ENCODE results near the gene STOX1.
"Not testable (repeated sequence)": the region's sequence is repeated elsewhere in the genome, so short reads cannot be mapped to it uniquely, and the experiment has no call there.

Gene STOX1

GRCh38 chr10:68899186-68899745 lies 71.9 kb downstream of the STOX1 start:
- DNase-seq: no peak

DNA sequence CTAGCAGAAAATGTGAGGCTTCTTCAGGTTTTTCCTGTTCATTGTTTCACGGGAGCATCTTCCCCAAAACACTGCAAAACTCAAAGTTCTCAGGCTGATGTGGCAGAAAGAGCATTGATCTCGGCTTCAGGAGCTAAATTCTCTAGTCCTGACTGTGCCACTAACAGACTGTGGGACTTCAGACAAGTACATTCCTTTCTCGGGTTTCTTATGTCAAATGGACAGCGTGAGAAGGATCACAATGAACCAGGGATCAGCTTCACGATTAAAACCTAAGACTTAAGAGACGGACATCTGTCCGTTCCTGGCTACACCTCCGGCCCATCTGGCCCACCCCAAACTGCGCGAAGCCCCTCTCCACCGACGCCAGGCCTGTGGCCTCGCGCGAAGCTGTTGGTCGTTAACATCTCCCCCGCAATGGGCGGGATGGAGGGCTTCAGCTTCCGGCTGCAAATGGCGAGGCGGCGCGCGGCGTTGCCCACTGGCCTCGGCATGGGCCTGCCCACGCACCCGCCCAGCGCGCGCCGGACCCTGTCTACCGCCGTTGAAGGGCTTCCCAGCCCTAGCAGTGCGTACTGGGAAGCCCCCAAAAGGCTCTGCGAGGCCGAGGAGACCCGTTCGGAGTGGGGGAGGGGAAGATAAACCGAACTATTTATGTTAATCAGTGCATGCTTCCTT lies 73.2 kb downstream of the STOX1 start:
- no peak for DNase-seq

DNA sequence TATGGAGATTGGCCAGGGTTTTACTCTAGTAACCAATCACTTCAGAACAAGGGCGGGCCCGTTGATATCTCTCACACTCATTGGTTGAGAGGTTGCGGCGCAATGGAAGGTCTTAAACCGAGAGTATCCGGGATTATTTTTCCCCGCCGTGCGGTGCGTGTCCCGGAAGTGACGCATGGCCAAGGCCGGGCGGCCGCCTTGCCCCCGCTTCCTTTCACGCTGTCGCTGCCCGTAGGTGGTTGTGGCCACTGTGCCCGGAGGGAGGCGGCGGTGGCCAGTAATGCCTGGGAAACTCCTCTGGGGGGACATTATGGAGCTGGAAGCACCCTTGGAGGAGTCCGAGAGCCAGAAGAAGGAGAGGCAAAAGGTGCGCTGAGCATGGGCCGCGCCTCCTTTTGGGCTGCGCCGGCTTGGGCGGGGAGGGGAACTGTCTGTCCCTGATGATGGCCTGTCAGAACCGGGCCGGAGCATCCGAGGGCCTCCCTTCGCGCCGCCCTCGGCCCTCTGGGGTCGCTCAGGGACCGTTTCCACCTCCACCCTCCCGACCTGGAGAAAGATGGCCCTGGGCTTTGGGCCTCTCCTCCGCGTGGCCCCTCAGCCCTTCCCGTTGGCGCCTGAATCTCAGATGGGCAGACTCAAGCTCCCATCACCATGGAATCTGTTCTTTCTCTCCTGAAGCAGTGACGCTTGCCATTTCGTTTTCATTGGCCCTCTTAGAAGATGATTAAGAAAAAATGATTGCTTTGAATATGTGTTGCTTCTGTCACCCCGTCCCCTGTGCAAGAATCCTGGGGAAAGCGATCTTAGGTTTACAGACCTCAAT lies 74.0 kb downstream of the STOX1 start, which contains the start of gene DDX50:
Gene DDX50, plus strand, starts transcription at position 211 of the 823 bp plus-strand sequence. Its CDS starts 70 bp downstream, at position 281.
- DNase-seq: peak; percentile 93

DNA sequence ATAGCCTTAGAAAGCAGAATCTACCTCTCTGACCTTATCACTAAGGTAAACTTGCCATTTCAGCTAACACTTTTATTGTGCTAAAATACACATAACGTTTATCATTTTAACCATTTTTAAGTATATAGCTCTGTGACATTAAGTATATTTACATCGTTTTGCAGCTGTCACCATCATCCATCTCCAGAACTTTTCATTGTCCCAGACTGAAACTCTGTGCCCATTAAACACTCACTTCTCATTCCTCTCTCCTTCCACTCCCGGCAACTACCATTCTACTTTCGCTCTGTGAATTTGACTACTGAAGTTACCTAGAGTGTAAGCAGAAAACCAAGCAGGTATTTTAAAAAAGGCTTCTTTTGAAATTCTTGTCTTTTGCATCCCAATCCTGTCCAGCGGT lies 75.1 kb downstream of the STOX1 start:
- DNase-seq: no peak

- DNase-seq: no peak
Observed at GRCh38 chr10:68924593-68924992, 97.3 kb downstream of the STOX1 start.

DNA sequence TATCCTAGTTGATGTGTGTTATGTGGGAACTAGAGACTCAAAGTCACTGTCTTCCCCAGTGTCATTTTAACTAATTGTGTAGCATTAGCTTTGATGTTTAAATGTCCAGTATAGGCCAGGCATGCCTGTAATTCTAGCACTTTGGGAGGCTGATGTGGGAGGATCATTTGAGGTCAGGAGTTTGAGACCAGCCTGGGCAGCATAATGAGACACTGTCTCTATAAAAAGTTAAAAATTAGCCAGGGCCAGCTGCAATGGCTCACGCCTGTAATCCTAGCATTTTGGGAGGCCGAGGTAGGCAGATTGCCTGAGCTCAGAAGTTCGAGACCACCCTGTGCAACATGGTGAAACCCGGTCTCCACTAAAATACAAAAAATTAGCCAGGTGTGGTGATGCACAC lies 98.2 kb downstream of the STOX1 start:
- no peak for DNase-seq

GRCh38 chr10:68929157-68929556 lies 101.8 kb downstream of the STOX1 start:
- DNase-seq: not testable (repeated sequence)

DNA sequence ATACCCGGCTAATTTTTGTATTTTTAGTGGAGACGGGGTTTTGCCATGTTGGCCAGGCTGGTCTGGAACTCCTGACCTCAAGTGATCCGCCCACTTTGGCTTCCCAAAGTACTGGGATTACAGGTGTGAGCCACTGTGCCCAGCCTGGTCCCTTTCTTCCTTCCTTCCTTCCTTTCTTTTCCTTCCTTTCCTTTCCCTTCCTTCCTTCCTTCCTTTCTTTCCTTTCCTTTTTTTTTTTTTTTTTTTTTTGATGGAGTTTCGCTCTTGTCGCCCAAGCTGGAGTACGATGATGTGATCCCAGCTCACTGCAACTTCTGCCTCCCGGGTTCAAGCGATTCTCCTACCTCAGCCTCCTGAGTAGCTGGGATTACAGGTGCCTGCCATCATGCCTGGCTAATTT lies 102.6 kb downstream of the STOX1 start:
- DNase-seq: not testable (repeated sequence)

DNA sequence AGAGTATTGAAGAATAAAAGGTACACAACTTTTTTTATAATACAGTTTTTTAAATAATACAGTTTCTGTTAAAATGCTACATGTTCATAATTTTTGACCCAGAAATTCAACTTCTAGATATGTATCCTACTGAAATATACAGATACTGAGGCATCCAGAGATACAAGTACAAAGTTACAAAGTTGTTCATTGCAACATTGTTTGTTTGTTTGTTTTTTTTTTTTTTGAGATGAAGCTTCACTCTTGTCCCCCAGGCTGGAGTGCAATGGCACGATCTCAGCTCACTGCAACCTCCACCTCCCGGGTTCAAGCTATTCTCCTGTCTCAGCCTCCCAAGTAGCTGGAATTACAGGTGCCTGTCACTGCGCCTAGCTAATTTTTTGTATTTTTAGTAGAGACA lies 105.5 kb downstream of the STOX1 start:
- DNase-seq: not testable (repeated sequence)

DNA sequence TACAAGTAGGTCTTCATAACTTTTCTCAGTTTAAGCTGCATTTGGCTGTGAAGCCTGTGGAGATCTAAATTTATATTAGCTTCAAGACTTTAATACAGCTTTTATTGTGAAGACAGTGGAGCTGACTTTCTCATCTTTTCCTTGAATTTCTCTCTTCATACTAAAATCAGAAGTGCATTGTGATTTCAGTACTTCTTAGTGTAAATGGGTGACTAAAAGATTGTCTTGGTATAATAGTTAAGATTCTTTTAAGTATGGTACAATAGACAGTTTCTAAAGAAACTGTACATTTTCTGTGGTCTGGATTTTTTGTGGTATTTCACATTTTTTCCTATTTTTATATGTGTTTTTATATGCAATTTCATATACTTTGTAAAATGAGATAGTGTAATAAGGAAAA lies 107.7 kb downstream of the STOX1 start:
- DNase-seq: no peak

DNA sequence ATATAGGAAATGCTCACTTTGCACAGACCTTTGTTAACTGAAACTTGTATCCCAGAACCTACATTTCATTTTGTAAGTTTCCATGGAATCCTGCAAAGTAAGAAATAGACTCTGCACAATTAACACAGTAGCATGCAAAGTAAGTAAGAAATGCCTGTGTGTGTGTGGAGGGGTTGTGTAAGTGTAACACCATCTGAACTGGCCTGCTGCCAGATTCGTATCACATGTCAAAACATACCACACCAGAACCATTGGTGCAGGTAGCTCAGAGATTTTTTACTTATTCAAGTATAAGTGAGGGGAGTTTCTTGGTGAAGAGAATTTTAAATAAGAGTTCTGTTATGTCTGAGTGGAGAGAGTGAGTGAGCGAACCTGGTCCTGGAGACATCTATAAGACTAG lies 110.8 kb downstream of the STOX1 start:
- no peak for DNase-seq

- no peak for DNase-seq
Observed at GRCh38 chr10:68938884-68939283, 111.6 kb downstream of the STOX1 start.

DNA sequence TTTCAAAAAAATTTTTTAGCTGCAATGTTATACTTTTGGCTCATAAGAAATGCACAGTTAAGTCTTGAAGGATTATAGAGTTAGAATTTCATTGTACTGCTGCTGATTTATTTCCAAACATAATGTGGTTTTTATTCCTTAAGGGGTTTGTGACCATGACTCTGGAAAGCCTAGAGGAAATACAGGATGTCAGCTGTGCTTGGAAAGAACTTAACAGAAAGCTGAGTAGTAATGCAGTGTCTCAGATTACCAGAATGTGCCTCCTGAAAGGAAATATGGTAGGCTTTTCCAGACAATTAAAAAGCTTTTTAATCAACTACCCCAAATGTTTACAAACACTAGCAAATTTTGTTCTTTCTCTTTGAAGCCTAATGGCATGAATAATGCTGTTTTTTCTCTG lies 113.6 kb downstream of the STOX1 start:
- not testable (repeated sequence) for DNase-seq

Measured in activated CD4-positive, alpha-beta T cell treated with anti-CD3 and anti-CD28 coated beads, Interleukin-2, amount 50 U/mL, for 1 hour (primary cell).